Fibroblast of the aortic adventitia (primary cell): ENCODE results near the gene RNASE13. TPM values are rescaled to one million over a fixed set of nuclear protein-coding genes. Genes with fewer than 3 reads are reported as not detected.

Source experiments
- DNase-seq: peaks from one replicate; pipeline ENCODE4 v3.0.0-alpha.2; 2010; ENCODE audit warnings: low read depth
- H3K4me3 ChIP-seq: 2 replicates; pipeline ENCODE4 v1.5.1; 2011; ENCODE audit warnings: low read depth, mild to moderate bottlenecking, control low read depth, low read length, moderate library complexity
- CTCF ChIP-seq: IDR thresholded peaks from 2 replicates; pipeline ENCODE4 v1.5.1; 2011; ENCODE audit warnings: mild to moderate bottlenecking, low read length, control low read depth, inconsistent platforms; ENCODE audit not compliant: insufficient read depth
- total RNA-seq: library from RNA; depleted of rRNA; stranded (reverse); fragments of >200 nt; gene quantifications from 2 replicates; pipeline ENCODE4 v1.2.3, GENCODE V29; 2012; ENCODE audit warnings: low replicate concordance

The RNASE13 gene
- total RNA-seq, 1 donor: not detected

GRCh38 chr14:21066882-21067502 lies 32.4 kb upstream of the RNASE13 start:
- TF ChIP-seq CTCF: peak; percentile 37
- no peak for DNase-seq
- no peak overlapping the region for H3K4me3 ChIP-seq

- DNase-seq: peak; percentile 82
- no peak overlapping the region for H3K4me3 ChIP-seq
- no peak for TF ChIP-seq CTCF
These were observed 28.9 kb upstream of the RNASE13 start for GRCh38 chr14:21063479-21063878.

GRCh38 chr14:21061347-21061668 lies 26.7 kb upstream of the RNASE13 start:
- H3K4me3 ChIP-seq: no peak overlapping the region
- no peak for DNase-seq
- TF ChIP-seq CTCF: no peak

- H3K4me3 ChIP-seq: no peak overlapping the region
- no peak for DNase-seq
- no peak for TF ChIP-seq CTCF
These were observed 26.2 kb upstream of the RNASE13 start for GRCh38 chr14:21060614-21061346.

GRCh38 chr14:21059842-21060613 lies 25.4 kb upstream of the RNASE13 start:
- DNase-seq: no peak
- TF ChIP-seq CTCF: no peak
- H3K4me3 ChIP-seq: no peak overlapping the region

GRCh38 chr14:21058903-21059302 lies 24.3 kb upstream of the RNASE13 start:
- H3K4me3 ChIP-seq: no peak overlapping the region
- DNase-seq: no peak
- no peak for TF ChIP-seq CTCF
